Stimulated activated CD4-positive, alpha-beta T cell treated with anti-CD3 and anti-CD28 coated beads, Interleukin-12 subunit alpha, Interleukin-12 subunit beta, amount 100 ng/mL, for 48 hours (primary cell): ENCODE results near the gene WDR45.
"Not testable (repeated sequence)": the region's sequence is repeated elsewhere in the genome, so short reads cannot be mapped to it uniquely, and the experiment has no call there.

Experiments
- DNase-seq, 3 donors: peaks; one replicate each; pipeline ENCODE4 v3.0.0-alpha.2; 2020; ENCODE audit warnings: low read depth in 2 of 3, low spot score in 1 of 3

WDR45 gene

GRCh38 chrX:49079489-49080428 is at the start of gene WDR45:
WDR45 (minus strand) TSS chrX:49079887; CDS start chrX:49078095, 1,792 bp downstream.
- DNase-seq, result peak; percentile 35 to 54 (median 47)

GRCh38 chrX:49129427-49129826 is 49.7 kb upstream of the WDR45 start:
- DNase-seq, result no peak

GRCh38 chrX:49127742-49128258 is 48.1 kb upstream of the WDR45 start:
- not testable (repeated sequence) for DNase-seq

- no peak for DNase-seq
Observed at GRCh38 chrX:49122499-49122898, 42.8 kb upstream of the WDR45 start.

- no peak for DNase-seq
Observed at GRCh38 chrX:49120091-49120490, 40.4 kb upstream of the WDR45 start.

GRCh38 chrX:49117581-49117980 is 37.9 kb upstream of the WDR45 start:
- DNase-seq, result no peak

GRCh38 chrX:49116716-49117115 is 37.0 kb upstream of the WDR45 start:
- DNase-seq, result no peak

GRCh38 chrX:49116076-49116475 is 36.4 kb upstream of the WDR45 start:
- DNase-seq, result no peak

GRCh38 chrX:49111791-49112190 is 32.1 kb upstream of the WDR45 start:
- DNase-seq, result no peak

- no peak for DNase-seq
Observed at GRCh38 chrX:49110417-49110816, 30.7 kb upstream of the WDR45 start.

GRCh38 chrX:49108641-49109040 is 29.0 kb upstream of the WDR45 start:
- no peak for DNase-seq

GRCh38 chrX:49106930-49107329 is 27.2 kb upstream of the WDR45 start:
- no peak for DNase-seq

- no peak for DNase-seq
Observed at GRCh38 chrX:49106296-49106695, 26.6 kb upstream of the WDR45 start.

GRCh38 chrX:49103637-49104036 is 23.9 kb upstream of the WDR45 start:
- no peak for DNase-seq

GRCh38 chrX:49102190-49102589 is 22.5 kb upstream of the WDR45 start:
- no peak for DNase-seq

GRCh38 chrX:49101629-49101984 is 21.9 kb upstream of the WDR45 start:
- no peak for DNase-seq

- peak; percentile 74 to 80 (median 75) for DNase-seq
Observed at GRCh38 chrX:49100704-49101628, 21.3 kb upstream of the WDR45 start.

GRCh38 chrX:49096419-49096818 is 16.7 kb upstream of the WDR45 start:
- DNase-seq, result no peak

GRCh38 chrX:49089553-49089952 is 9.9 kb upstream of the WDR45 start:
- DNase-seq, result no peak

GRCh38 chrX:49082271-49082871 is 2.7 kb upstream of the WDR45 start:
- DNase-seq, result no peak

GRCh38 chrX:49077941-49078340 is 1.7 kb downstream of the WDR45 start:
- no peak for DNase-seq
